ENCODE data around the gene LGR4. TPM values are rescaled to one million over a fixed set of nuclear protein-coding genes. Genes with fewer than 3 reads are reported as not detected.

Gene LGR4
- total and polyA plus RNA-seq, 12 donors = 7.3 to 90.4 (median 38.6) TPM

DNA sequence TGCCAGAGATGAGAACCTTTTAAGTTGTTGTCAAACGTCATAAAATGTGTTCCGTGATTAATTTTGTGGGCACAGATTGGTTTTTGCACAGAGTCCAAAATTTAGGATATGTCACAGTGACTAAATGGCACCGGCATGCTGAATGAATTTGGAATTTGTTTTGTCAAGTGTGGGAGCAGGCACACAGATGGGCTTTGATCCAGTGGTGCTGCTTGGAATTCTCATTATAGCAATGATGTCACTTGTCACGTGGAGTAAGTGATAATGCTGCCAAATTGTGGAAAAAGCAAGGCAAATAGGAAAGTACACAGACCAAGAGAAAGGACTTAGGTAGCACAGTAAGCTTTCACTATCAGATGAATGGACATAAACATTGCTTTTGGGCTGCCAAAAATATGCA, 42.0 kb upstream of the LGR4 start:
- WGBS, 4 donors = 77 to 84% (median 79%) methylated on average over 4 of the region's 4 CpGs
- TF ChIP-seq, protein P1, sequence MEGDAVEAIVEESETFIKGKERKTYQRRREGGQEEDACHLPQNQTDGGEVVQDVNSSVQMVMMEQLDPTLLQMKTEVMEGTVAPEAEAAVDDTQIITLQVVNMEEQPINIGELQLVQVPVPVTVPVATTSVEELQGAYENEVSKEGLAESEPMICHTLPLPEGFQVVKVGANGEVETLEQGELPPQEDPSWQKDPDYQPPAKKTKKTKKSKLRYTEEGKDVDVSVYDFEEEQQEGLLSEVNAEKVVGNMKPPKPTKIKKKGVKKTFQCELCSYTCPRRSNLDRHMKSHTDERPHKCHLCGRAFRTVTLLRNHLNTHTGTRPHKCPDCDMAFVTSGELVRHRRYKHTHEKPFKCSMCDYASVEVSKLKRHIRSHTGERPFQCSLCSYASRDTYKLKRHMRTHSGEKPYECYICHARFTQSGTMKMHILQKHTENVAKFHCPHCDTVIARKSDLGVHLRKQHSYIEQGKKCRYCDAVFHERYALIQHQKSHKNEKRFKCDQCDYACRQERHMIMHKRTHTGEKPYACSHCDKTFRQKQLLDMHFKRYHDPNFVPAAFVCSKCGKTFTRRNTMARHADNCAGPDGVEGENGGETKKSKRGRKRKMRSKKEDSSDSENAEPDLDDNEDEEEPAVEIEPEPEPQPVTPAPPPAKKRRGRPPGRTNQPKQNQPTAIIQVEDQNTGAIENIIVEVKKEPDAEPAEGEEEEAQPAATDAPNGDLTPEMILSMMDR (IDR thresholded peaks at IDR 0.05) = no peak
- TF ChIP-seq POLR2A (IDR thresholded peaks at IDR 0.05) = no peak
- H3K4me3 ChIP-seq = no peak overlapping the region
- H3K9me3 ChIP-seq (replicated peaks in 1 of 3) = no peaks in the 10 kb centered on the region
- no peaks in the 10 kb centered on the region for H3K27me3 ChIP-seq
- H3K27ac ChIP-seq = no peak overlapping the region
- intact Hi-C loops (cut with DNase I) = no loop called here
- no peaks in the 10 kb centered on the region for H3K36me3 ChIP-seq (replicated peaks in 1 of 2)
- H3K4me1 ChIP-seq (replicated peaks in 1 of 2) = no peaks in the 10 kb centered on the region
- DNase-seq = no peak

DNA sequence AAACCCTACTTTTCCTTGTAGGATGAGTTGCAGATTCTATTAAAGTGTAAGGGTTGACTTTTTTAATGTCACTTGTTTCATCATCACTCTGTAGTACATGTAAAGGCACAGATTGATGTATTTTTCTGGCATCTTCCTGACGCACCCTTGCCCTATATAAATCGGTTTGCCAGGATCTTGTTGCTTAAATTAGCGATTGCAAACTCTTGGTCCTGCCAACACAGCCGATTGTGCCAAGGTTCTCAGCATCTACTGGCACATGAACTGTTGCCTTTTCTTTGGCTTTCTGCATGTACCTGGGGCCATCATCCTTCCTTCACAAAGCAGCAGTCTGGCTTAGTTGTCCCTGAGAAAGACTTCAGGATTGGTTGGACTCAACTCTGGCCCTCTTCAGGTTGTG, 41.5 kb upstream of the LGR4 start:
- no peak for TF ChIP-seq POLR2A (IDR thresholded peaks at IDR 0.05)
- TF ChIP-seq, protein P1 (IDR thresholded peaks at IDR 0.05) = no peak
- intact Hi-C loops (cut with DNase I) = no loop called here
- no peak for DNase-seq
- Histone ChIP-seq H3K9me3 (replicated peaks in 1 of 3) (no peaks in the 10 kb centered on the region), H3K4me1 (replicated peaks in 1 of 2) (no peaks in the 10 kb centered on the region), H3K36me3 (replicated peaks in 1 of 2) (no peaks in the 10 kb centered on the region), H3K4me3 (no peak overlapping the region), H3K27ac (no peak overlapping the region), H3K27me3 (no peaks in the 10 kb centered on the region)
- WGBS, 4 donors = 87 to 94% (median 91%) methylated on average over 4 of the region's 4 CpGs

DNA sequence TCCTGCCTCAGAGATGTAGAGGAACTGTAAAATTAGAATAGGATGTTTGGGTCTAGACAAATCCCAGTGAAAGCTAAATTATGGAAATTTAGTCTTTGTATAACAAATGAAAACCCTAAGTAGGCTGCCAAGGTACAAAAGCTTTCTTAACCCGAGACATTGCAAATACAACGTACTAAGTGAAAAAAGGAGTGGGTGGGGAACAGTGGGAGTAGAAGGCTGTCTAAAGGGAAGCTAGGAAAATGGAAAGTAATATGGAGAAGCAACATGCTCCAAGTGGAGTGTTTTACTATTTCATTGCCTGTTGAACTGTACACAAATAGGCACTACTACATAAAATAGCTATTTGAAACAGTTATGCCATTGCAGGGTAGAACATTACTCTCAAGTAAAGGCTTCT, 40.8 kb upstream of the LGR4 start:
- H3K27me3 ChIP-seq = no peaks in the 10 kb centered on the region
- DNase-seq = no peak
- no peak overlapping the region for H3K4me3 ChIP-seq
- no peaks in the 10 kb centered on the region for H3K4me1 ChIP-seq (replicated peaks in 1 of 2)
- no peak overlapping the region for H3K27ac ChIP-seq
- intact Hi-C loops (cut with DNase I) = no loop called here
- H3K9me3 ChIP-seq (replicated peaks in 1 of 3) = no peaks in the 10 kb centered on the region
- no peaks in the 10 kb centered on the region for H3K36me3 ChIP-seq (replicated peaks in 1 of 2)
- 87 to 95% (median 93%) methylated on average over 2 of the region's 2 CpGs for WGBS, 4 donors
- TF ChIP-seq, protein P1 (IDR thresholded peaks at IDR 0.05) = no peak
- TF ChIP-seq POLR2A (IDR thresholded peaks at IDR 0.05) = no peak

DNA sequence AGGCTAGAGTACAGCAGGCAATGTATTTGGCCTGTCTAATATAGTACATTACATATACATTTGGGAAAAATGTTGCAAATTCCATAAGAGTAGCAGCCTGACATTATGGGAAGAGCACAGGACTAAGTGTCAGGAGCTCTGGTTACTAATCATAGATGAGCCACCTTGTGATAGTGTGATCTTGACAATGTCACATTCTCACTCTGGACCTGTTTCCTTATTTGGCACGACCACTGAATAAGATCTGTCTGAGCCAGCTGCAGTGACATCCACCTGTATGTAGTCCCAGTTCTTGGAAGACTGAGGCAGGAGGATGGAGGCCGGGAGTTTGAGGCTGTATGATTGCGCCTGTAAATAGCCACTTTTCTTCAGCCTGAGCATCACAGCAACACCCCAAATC, 39.6 kb upstream of the LGR4 start:
- no peak for DNase-seq
- no peaks in the 10 kb centered on the region for H3K9me3 ChIP-seq (replicated peaks in 1 of 3)
- WGBS, 4 donors = 82 to 96% (median 91%) methylated on average over 3 of the region's 3 CpGs
- no peaks in the 10 kb centered on the region for H3K36me3 ChIP-seq (replicated peaks in 1 of 2)
- H3K27ac ChIP-seq = no peak overlapping the region
- TF ChIP-seq, protein P1 (IDR thresholded peaks at IDR 0.05) = no peak
- TF ChIP-seq POLR2A (IDR thresholded peaks at IDR 0.05) = no peak
- intact Hi-C loops (cut with DNase I) = no loop called here
- no peaks in the 10 kb centered on the region for H3K27me3 ChIP-seq
- H3K4me3 ChIP-seq = no peak overlapping the region
- peaks cover 3 to 7% of the 10 kb centered on the region in 2 donors for H3K4me1 ChIP-seq (replicated peaks in 1 of 2)
